Measurements from ENCODE around the gene TMEM184B.
A peak's percentile ranks its signal among the peaks of the same experiment; 100 is the strongest.

TMEM184B gene

GRCh38 chr22:38205261-38206128 is 67.3 kb downstream of the TMEM184B start:
- DNase-seq (ENCODE audit: low read depth in 2 of 2) = no peak

- no peak for DNase-seq (ENCODE audit: low read depth in 2 of 2)
These were observed 68.0 kb downstream of the TMEM184B start for GRCh38 chr22:38204784-38205183.

GRCh38 chr22:38203855-38204514 is 68.8 kb downstream of the TMEM184B start:
- DNase-seq (ENCODE audit: low read depth in 2 of 2) = no peak

- no peak for DNase-seq (ENCODE audit: low read depth in 2 of 2)
These were observed 69.6 kb downstream of the TMEM184B start for GRCh38 chr22:38203090-38203810.

- no peak for DNase-seq (ENCODE audit: low read depth in 2 of 2)
These were observed 70.2 kb downstream of the TMEM184B start for GRCh38 chr22:38202437-38203089.

GRCh38 chr22:38201711-38202436 is 70.9 kb downstream of the TMEM184B start, which contains the start of gene MAFF:
TSS of gene MAFF (plus strand) at chr22:38201994. CDS start at chr22:38213854, 11,860 bp downstream.
- DNase-seq (ENCODE audit: low read depth in 2 of 2) = peak; percentile 82 to 88

- DNase-seq (ENCODE audit: low read depth in 2 of 2) = no peak
These were observed 71.5 kb downstream of the TMEM184B start for GRCh38 chr22:38201371-38201710.

- DNase-seq (ENCODE audit: low read depth in 2 of 2) = no peak
These were observed 72.8 kb downstream of the TMEM184B start for GRCh38 chr22:38199826-38200559.

GRCh38 chr22:38196791-38197419 is 75.9 kb downstream of the TMEM184B start:
- no peak for DNase-seq (ENCODE audit: low read depth in 2 of 2)

GRCh38 chr22:38193580-38193979 is 79.2 kb downstream of the TMEM184B start:
- no peak for DNase-seq (ENCODE audit: low read depth in 2 of 2)

GRCh38 chr22:38192475-38192863 is 80.3 kb downstream of the TMEM184B start:
- DNase-seq (ENCODE audit: low read depth in 2 of 2) = no peak

GRCh38 chr22:38191731-38192474 is 80.9 kb downstream of the TMEM184B start:
- no peak for DNase-seq (ENCODE audit: low read depth in 2 of 2)

- no peak for DNase-seq (ENCODE audit: low read depth in 2 of 2)
These were observed 81.8 kb downstream of the TMEM184B start for GRCh38 chr22:38191055-38191454.

GRCh38 chr22:38190581-38190980 is 82.2 kb downstream of the TMEM184B start:
- DNase-seq (ENCODE audit: low read depth in 2 of 2) = no peak

GRCh38 chr22:38189104-38189503 is 83.7 kb downstream of the TMEM184B start:
- no peak for DNase-seq (ENCODE audit: low read depth in 2 of 2)

GRCh38 chr22:38187413-38188212 is 85.2 kb downstream of the TMEM184B start:
- no peak for DNase-seq (ENCODE audit: low read depth in 2 of 2)

GRCh38 chr22:38186429-38186828 is 86.4 kb downstream of the TMEM184B start:
- no peak for DNase-seq (ENCODE audit: low read depth in 2 of 2)

GRCh38 chr22:38184788-38185187 is 88.0 kb downstream of the TMEM184B start:
- DNase-seq (ENCODE audit: low read depth in 2 of 2) = no peak

Data from stimulated activated CD8-positive, alpha-beta memory T cell treated with anti-CD3 and anti-CD28 coated beads, Interleukin-15, amount 100 ng/mL, for 4 hours (primary cell).